ENCODE data around the gene STPG4.

DNA sequence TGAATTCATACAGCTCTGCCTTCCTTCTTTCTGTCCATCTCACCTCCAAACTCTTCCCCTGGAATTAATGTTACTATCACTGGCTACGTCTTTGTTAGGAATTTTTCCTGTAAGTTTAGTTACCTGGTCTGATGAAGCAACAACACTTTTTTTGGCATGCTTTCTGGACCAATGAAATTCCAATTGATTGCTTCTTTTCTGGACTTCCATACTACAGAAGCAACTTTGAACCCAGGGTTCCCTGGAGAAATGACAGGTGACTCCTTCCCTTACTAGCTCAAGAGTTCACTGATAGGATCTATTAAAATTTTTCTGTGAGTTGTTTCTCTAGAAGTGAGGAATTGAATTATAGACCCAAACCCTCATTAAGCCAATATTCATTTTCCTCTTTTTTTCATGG lies 41.4 kb upstream of the STPG4 start:
- TF ChIP-seq, protein P1, sequence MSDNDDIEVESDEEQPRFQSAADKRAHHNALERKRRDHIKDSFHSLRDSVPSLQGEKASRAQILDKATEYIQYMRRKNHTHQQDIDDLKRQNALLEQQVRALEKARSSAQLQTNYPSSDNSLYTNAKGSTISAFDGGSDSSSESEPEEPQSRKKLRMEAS (IDR thresholded peaks at IDR 0.05), result no peak
- TF ChIP-seq RAD21 (IDR thresholded peaks at IDR 0.05; ENCODE audit: low read depth) (no peak), SIN3A (IDR thresholded peaks at IDR 0.05; ENCODE audit: low read depth) (no peak), POLR2AphosphoS5 (IDR thresholded peaks at IDR 0.05; ENCODE audit: low read depth, low read length) (no peak), POLR2A (IDR thresholded peaks at IDR 0.05; ENCODE audit: borderline replicate concordance, extremely low read depth, insufficient read depth, insufficient read length) (no peak), ZNF274 (IDR thresholded peaks at IDR 0.05; ENCODE audit: low read depth, low read length) (no peak)
- TF ChIP-seq, protein P2, sequence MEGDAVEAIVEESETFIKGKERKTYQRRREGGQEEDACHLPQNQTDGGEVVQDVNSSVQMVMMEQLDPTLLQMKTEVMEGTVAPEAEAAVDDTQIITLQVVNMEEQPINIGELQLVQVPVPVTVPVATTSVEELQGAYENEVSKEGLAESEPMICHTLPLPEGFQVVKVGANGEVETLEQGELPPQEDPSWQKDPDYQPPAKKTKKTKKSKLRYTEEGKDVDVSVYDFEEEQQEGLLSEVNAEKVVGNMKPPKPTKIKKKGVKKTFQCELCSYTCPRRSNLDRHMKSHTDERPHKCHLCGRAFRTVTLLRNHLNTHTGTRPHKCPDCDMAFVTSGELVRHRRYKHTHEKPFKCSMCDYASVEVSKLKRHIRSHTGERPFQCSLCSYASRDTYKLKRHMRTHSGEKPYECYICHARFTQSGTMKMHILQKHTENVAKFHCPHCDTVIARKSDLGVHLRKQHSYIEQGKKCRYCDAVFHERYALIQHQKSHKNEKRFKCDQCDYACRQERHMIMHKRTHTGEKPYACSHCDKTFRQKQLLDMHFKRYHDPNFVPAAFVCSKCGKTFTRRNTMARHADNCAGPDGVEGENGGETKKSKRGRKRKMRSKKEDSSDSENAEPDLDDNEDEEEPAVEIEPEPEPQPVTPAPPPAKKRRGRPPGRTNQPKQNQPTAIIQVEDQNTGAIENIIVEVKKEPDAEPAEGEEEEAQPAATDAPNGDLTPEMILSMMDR (IDR thresholded peaks at IDR 0.05 in 2 of 3, conservative IDR thresholded peaks at IDR 0.05 in 1 of 3; ENCODE audit: borderline replicate concordance in 1 of 3, insufficient read depth in 1 of 3, low read depth in 2 of 3, low read length in 2 of 3), result no peak
